GM21786 (cell line): ENCODE data around the gene CNTF.
A peak's percentile ranks its signal among the peaks of the same experiment; 100 is the strongest.
"Not testable (repeated sequence)": the region's sequence is repeated elsewhere in the genome, so short reads cannot be mapped to it uniquely, and the experiment has no call there.

Experiments
- ATAC-seq: cut with Tn5 transposase; IDR thresholded peaks from one replicate; pipeline ENCODE4 v1.9.1; 2021; ENCODE audit not compliant: unreplicated experiment

The CNTF gene, protein sequence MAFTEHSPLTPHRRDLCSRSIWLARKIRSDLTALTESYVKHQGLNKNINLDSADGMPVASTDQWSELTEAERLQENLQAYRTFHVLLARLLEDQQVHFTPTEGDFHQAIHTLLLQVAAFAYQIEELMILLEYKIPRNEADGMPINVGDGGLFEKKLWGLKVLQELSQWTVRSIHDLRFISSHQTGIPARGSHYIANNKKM

DNA sequence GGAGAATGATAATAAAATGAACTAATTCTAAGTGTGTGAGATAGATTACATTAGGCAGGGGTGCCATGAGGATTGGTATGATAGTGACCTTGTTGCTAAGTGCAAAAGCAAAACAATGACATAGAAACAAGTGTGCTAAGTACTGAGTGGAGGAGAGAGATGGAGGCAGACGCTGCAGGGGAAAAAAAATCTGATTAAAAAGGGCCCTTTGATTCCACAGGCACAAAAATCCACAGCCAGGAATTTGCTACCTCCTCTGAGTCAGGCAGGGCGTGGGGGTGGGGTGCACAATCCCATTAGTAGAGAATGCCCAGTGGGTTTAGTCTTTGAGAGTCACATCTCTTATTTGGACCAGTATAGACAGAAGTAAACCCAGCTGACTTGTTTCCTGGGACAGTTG is at the start of gene CNTF:
CNTF (plus strand) TSS at position 322 of the 400 bp plus-strand sequence. CDS start 88 bp downstream, outside the sequence.
- no peak for ATAC-seq

DNA sequence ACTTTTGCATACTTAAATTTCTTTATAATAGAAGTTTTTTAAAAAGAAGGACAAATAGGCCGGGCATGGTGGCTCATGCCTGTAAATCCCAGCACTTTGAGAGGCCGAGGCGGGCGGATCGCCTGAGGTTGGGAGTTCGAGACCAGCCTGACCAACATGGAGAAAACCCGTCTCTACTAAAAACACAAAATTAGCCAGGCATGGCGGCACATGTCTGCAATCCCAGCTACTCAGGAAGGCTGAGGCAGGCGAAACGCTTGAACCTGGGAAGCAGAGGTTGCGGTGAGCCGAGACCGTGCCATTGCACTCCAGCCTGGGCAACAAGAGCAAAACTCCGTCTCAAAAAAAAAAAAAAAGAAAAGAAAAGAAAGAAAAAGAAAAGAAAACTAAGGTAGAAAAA is 49.6 kb upstream of the CNTF start:
- not testable (repeated sequence) for ATAC-seq

DNA sequence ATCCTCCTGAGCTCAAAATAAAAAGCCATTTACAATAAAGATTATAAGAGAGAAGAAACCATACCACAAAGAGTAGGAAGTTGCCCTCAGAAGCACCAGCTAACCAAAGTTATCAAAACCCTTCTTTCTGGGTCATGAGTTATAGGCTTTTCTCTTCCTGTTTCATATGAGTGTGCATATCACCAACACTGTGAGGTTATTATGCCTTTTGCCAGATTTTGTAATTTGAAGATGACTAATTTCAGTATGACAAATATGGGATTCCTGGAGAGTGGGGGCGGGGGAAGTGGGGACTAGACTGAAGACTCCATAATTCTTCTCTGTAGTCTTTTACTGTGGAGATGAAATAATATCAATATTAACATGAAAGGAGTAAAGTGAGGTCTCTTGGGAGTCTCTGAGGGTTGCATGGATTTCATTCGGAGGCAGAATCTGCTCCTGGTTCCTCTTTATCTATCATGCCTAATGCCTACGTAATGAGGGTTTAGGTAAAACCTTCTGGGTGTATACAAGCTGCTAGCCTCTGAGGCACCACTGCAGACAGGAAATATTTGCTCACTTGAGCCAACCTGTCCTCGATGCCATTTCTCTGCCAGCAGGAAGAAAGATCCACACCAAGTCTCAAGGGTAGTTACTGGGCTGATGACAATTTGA is 48.9 kb upstream of the CNTF start:
- ATAC-seq: peak; percentile 26

DNA sequence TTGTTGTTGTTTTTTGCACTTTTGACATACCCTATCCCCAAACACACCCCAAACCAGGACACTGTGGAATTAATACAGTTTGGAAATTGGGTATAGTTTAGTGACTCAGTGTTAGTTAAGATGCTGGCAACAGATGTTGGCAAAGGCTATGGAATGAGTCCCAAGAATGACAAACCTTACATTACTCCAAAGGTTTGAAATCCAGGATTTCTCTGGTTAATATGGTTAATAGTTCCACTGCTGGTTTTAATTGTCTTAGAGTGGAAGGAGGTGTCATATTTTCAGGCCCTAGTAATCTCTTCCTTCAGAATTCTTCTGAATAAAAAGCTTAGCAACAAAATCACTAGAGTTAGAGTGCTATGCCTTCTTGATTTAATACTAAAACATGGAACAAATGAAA is 47.6 kb upstream of the CNTF start:
- no peak for ATAC-seq

DNA sequence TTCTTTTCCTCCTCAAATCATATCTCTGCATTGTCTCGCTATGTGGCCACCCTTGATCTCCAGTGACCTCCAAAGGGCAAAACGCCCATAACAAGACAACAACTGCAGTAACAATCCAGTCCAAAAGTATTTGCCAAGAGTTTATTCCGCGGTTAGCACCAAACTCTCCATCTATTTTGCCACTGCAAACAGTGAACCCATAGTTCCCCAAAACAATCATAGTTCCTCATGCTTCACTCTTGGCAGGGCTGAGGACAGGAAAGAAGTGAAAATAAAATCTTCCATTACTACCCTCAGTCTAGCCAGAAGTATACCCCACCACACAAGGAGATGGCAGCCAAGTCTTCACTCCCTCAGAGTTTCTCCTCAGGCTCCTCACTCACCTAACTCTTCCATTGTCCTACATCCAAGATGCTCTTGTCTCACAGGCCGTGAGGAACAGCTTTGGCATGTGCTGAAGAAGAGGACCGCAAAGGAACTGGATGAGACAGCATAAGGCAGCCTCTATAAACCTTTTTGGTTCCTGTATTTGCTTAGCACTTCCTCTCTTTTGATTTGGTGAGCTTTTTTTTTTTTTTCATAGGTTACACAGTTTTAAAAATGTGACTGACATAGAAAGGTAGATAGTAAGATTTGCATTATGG is 47.0 kb upstream of the CNTF start, which contains the start of gene LPXN:
LPXN (minus strand) TSS at position 480 of the 644 bp plus-strand sequence; CDS start at position 396, 84 bp downstream.
- no peak for ATAC-seq

DNA sequence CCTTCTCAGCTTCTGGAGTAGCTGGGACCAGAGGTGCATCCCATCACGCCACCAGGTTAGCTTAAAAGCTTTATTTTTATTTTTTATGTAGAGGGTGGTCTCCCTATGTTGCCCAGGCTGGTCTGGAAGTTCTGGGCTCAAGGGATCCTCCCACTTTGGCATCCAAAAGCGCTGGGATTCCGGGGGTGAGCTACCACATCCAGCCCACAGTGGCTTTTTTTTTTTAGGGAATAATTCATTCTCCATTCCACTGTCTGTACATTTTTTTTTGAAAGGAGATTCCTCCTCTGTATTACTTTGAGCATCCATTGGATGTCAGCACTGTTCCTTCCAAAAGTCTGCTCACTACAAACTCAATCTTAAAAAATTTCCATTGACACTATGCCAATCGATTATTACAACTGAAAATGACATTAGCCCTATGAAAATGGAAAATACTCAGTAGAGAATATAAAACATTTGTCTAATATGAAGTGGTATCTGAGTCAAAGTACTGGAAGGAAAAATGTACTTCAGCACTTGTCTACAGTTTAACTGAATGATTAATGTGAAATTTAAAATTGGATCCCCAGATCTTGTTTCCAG is 45.5 kb upstream of the CNTF start:
- no peak for ATAC-seq

DNA sequence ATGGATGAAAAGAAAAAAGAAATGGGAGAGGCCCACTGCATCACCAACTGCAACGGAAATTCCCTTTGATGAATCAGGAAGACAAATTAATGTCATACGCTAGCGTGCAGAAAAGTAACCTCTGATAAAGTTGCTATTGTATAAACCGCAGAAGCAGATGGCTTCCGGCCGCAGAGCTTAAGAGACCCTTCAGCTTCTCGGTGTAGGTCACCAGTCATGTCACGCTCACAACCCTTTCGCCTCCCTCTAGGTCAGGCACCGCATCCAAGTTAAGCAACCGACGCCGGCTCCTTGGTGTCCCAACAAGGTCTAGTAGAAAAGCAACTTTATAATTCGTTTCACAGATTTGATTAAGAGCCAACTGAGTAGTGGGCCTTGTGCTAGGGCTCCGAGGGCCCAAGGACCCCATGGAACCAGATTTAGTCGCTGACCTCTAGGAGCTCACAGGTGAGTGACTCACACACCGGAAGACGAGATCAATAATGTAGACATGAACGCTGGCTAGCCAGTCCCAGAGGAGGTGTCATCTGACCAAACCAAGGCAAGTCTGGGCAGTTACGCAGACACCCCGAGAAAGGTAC is 44.8 kb upstream of the CNTF start:
- ATAC-seq: peak; percentile 47

DNA sequence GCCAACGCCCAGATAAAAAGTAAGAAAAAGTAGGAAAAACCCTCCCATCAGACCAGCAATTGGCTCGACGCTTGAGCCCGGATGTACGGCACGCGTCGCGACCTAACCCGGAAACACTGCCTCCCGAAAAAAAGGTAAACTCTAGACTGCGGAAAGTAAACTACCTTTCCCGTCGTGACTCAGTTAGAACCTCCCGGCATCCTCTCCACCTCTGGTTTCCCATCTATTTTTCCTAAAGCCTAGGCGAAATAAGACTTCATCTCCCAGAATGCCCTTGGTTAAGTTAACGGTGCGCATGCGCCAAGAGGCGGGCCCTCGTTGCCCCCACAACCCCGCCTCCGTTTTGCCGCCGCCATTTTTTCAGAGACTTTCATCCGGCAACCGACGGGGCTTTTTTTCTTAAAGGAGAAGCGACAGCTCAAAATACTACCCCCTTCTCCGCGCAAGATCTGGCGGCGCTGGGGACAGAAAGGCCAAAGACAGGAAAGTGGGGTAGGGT is 44.3 kb upstream of the CNTF start:
- no peak for ATAC-seq

DNA sequence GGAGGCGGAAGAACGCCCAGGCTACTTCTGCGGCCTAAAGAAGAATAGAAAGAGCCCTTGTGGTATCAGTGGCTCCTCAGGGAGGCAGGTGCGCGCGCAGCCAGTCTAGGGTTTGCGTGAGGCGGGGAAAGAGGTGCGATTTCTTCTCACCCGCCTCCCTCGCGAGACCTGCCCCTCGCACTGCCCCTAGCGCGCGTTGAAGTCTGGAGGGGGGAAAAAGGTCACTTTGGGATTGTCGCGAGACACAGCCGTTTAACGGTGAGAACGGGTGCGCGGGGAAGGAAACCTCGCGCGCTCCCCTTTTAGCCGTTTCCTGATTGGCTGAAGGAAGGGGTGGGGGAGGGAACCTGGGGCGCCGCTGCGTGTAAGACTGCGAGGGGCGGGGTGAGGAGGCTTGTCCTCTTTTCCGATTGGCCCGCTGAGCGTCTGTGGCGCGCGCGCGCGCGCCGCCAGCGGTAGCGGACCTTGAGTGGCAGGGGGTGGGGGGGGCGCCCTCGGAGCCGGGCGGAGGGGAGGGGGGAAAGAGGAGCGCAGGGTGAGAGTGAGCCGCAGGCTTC is 43.8 kb upstream of the CNTF start, which contains the start of gene ZFP91:
ZFP91 (plus strand) TSS at position 429 of the 557 bp plus-strand sequence. CDS start 219 bp downstream, outside the sequence.
- ATAC-seq: peak; percentile 26

DNA sequence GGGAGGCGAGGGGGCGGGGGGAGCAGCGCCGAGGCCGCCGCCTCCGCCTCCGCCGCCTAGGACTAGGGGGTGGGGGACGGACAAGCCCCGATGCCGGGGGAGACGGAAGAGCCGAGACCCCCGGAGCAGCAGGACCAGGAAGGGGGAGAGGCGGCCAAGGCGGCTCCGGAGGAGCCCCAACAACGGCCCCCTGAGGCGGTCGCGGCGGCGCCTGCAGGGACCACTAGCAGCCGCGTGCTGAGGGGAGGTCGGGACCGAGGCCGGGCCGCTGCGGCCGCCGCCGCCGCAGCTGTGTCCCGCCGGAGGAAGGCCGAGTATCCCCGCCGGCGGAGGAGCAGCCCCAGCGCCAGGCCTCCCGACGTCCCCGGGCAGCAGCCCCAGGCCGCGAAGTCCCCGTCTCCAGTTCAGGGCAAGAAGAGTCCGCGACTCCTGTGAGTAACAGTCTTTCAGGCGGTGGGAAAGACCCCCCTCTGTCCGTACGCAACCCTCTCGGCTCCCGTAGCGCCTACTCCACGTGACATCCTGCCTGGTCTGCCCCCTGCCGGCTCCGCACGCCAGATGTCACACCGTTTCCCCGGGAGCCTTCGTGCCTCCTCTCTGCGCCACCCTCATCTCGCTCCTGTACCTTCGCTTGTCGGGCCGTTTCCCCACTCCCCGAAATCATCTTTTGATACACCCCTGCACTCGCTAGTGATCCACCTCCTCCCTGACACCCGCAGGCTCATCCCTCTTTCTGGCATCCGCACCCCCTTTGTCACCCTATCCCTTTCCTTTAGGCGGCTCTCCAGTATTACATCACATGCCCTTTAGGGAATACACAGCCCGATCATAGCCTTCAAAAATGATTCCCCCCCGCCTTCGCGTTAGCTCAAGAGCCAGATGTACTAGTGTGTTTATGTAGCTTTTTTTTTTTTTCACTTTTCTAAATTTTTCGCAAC is 43.0 kb upstream of the CNTF start:
- peak; percentile 39 for ATAC-seq

DNA sequence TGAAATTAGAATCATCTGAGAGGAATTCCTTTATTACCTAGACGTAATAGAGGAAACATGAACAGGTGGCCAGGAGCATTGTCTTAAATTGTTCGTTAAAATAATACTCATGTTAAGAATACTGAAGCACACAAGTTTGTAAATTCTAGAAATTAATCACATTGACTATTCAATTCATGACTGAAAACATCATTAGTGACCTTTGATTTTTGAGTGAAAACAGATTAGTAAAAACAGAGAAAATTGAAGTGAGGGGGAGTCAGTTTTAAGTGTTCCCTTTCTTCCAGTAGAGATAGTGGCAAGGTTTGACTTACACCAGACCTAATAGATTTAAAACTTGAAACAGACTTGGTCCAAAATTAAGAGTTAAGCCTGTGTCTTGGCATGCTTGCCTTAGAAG is 42.2 kb upstream of the CNTF start:
- no peak for ATAC-seq

DNA sequence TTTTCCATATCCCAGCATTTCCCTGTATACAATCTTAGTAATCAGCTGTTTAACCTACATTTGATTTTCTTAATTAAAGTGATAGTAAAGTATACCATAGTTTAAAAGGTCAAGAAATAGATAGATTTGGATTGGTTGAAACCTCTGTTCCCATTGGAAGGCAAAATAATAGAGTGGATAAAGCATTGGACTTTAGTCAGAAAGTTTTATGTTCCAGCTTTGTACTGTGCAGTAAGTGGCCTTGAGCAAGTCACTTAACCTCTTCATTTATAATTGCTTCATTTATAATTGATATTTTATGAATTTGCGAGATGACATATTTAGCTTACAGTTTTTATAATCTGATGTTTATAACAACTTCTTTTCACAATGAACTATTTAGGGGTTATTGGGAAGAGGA is 40.0 kb upstream of the CNTF start:
- ATAC-seq: no peak

DNA sequence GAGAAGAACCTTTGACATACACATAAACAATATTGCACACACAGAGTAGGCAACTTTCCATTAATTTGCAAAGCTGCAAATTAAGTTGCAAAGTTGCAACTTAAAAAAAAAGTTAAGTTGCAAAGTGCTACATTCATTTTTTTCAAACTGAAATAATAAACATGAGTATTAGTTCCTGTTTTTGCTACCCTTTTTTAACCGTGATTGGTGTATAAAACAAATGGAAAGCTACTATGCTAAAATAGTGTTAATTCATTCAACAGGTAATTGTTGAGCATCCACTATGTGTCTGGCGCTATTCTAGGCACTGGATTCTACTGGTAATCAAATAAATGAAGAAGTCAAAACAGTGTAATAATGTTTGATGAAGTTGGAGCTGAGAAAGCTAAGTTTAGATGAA is 35.5 kb upstream of the CNTF start:
- ATAC-seq: no peak

DNA sequence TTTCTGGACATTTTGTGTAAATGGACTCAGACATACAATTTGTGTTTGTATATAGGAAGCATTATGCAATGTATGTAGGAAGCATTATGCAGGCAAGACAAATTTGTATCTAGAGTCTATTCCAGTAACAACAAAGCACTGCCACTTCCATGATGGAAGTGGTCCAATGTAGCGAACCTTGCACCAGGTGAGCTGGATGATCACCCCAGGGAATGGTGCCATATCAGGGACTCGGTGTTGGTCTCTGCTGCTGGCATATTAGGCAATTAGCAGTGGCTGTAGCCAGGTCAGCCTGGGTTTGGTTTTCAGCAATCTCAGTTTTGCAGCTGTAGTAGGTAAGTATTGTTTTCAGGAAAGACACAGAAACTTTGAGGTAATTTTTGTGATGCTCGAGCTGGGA is 30.8 kb upstream of the CNTF start:
- no peak for ATAC-seq

DNA sequence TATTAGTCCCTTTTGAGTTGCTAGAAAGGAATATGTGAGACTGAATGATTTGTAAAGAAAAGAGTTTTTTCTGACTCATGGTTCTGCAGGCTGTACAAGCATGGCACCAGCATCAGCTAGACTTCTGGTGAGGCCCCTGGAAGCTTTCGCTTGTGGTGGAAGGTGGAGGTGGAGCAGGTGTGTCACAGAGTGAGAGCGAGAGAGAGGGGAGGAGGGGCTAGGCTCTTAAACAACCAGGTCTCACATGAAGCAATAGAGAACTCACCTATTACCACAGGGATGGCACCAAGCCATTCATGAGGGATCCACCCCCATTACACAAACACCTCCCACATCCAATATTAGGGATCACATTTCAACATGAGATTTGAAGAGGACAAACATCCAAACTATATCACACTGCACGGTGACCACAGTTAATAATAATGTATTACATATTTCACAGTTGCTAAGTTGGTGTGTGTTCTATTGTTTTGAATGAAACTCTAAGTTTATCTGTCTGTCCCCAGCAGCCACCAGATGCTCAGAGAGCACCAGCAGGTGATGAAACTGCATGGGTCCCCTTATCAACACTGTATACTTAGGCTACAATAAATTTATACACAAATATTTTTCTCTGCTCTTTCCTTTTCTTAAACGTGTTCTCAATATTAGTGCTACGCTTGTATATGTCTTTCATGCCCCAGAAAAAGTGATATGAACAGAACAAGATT is 29.5 kb upstream of the CNTF start:
- ATAC-seq: no peak

DNA sequence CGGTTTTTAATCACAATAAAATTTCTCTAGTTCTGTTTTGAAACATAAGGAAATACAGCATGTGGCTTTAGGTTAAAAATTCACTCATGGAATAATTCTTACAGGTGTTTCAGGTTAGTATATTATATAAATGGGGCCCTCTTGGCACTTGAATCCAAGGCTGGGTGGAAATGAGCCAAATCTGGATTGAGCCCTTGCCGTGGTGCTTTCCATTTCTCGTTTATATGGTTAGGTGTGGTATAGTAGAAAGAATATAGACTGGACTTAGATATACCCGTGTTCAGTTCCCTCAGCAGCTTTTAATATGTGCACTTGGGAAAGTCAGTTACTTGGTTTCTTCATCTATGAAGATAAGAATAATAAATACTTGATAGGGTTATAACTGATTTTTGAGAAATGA is 27.6 kb upstream of the CNTF start:
- ATAC-seq: no peak

DNA sequence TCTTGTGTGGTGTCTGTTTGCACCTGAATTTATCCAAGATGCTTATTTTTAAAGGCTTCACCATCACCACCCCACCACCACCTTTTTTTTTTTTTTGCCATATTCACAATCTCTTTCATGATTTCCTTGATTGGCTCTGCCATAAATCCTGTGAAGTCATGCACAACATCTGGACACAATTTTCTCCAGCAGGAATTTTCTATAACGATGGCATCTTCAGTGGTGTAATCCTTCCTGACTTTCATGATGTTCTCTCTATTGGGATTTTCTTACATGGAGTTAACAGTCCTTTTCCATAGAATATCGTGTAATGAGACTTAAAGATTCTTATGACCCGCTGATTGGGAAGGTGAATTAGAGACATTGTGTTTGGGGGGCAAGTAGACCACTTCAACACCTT is 25.8 kb upstream of the CNTF start:
- no peak for ATAC-seq

DNA sequence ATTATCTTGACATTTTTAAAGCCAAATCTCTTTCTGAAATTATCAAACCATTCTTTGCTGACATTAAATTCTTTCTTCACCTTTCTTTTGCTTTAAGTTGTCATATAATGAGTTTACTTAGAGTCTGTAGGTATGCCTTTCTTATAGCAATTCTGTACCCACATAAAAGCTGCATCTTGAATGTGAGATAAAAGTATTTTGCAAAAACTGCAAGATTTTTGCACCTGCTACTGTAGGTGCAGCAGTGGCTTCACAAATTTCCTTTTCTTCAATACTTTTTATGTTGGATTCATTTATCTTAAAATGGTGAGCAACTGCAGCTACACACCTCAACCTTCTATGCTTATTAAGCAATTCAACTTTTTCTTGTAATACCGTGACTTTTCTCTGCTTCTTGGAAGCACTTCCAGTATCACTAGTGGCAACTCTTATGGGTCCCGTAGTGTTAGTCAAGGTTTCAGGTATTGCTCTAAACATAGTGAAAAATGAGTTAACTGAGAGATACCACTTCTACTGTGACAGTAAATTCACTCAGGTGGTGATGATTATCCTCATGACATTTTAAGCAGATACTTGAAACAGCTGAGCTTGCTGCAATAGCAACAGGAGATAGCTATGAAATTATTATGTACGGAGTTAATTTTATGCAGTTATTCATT is 24.9 kb upstream of the CNTF start:
- ATAC-seq: no peak

DNA sequence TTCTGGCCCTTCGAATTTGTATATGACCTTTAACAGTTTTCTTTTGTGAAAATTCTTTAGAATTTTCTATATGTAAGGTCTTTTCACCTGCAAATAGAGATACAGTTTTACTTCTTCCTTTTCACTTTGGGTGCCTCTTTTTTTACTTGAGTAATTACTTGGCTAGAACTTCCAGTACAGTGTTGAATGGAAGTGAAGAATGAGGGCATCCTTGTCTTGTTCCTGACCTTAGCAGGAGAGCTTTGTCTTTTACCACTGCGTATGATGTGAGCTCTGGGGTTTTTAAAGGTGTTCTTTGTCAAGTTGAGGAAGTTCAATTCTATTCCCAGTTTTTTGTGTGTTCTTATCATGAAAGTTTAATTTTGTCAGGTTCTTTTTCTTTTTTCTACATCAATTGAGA is 22.0 kb upstream of the CNTF start:
- no peak for ATAC-seq
